Measurements from ENCODE around the gene GNG7. TPM values are rescaled to one million over a fixed set of nuclear protein-coding genes. Genes with fewer than 3 reads are reported as not detected.
"Not testable (repeated sequence)": the region's sequence is repeated elsewhere in the genome, so short reads cannot be mapped to it uniquely, and the experiment has no call there.

GNG7 gene
- total RNA-seq, 1 experiment from 2014 or later, result 9.6 TPM

- TF ChIP-seq E2F1 (CRISPR knock-in tag; IDR thresholded peaks at IDR 0.05) (no peak), SMAD3 (CRISPR knock-in tag; IDR thresholded peaks at IDR 0.05; ENCODE audit: borderline replicate concordance) (no peak), ZNF317 (CRISPR knock-in tag; IDR thresholded peaks at IDR 0.05; ENCODE audit: borderline replicate concordance, low read depth) (no peak), JAZF1 (CRISPR knock-in tag; IDR thresholded peaks at IDR 0.05) (no peak)
These were observed 118.5 kb downstream of the GNG7 start (continued) for GRCh38 chr19:2584002-2584401.

GRCh38 chr19:2582984-2583956, 119.2 kb downstream of the GNG7 start:
- Mint-ChIP-seq H3K4me1 (peaks cover 33% of the 10 kb centered on the region), H3K27ac (no peak overlapping the region), H3K4me3 (no peak overlapping the region), H3K36me3 (peaks cover 11% of the 10 kb centered on the region), H3K27me3 (ENCODE audit: low read depth) (peaks cover 4% of the 10 kb centered on the region), H3K9me3 (peaks cover 16% of the 10 kb centered on the region)
- CTCF ChIA-PET, result interaction anchor here (0.7 to 5.6 kb wide), 2 partner anchors 28 to 37 kb away, joined by 3 to 61 read pairs; no protein-coding TSS in a partner anchor
- ATAC-seq (no peak), DNase-seq (ENCODE audit: low spot score) (no peak)
- TF ChIP-seq ZNF121 (CRISPR knock-in tag; IDR thresholded peaks at IDR 0.05) (peak; percentile 49; the same call in 1 of the 2 replicates), TP53 (CRISPR knock-in tag; IDR thresholded peaks at IDR 0.05) (no peak), EMX1 (CRISPR knock-in tag; IDR thresholded peaks at IDR 0.05) (no peak), GABPB1 (CRISPR knock-in tag; IDR thresholded peaks at IDR 0.05) (no peak), JUN (CRISPR knock-in tag; IDR thresholded peaks at IDR 0.05) (no peak)
- POLR2A ChIA-PET, result no interaction called here

- peaks cover 19% of the 10 kb centered on the region for H3K9me3 Mint-ChIP-seq
- not testable (repeated sequence) for ATAC-seq; H3K4me3 Mint-ChIP-seq; H3K27ac Mint-ChIP-seq; DNase-seq (ENCODE audit: low spot score); H3K27me3 Mint-ChIP-seq (ENCODE audit: low read depth)
- ChIA-PET CTCF (interaction anchor here (0.8 to 5.6 kb wide), 13 partner anchors 13 to 153 kb away, joined by 3 to 110 read pairs (median 12); partner anchors contain the start of genes GADD45B and TIMM13), POLR2A (interaction anchor here (0.7 to 4.3 kb wide), 4 partner anchors 31 to 235 kb away, joined by 4 to 52 read pairs (median 16); partner anchors contain the start of gene GADD45B)
- peaks cover 14% of the 10 kb centered on the region for H3K4me1 Mint-ChIP-seq
- peaks cover 11% of the 10 kb centered on the region for H3K36me3 Mint-ChIP-seq
These were observed 122.1 kb downstream of the GNG7 start for GRCh38 chr19:2580396-2580795.

GRCh38 chr19:2579678-2580280, 122.7 kb downstream of the GNG7 start:
- peaks cover 4% of the 10 kb centered on the region; the same call in 1 of the 2 replicates for H3K27me3 Mint-ChIP-seq (ENCODE audit: low read depth)
- ChIA-PET CTCF (interaction anchor here (0.7 to 5.6 kb wide), 33 partner anchors 8 to 152 kb away, joined by 3 to 110 read pairs (median 7); partner anchors contain the start of genes GADD45B, LMNB2 and TIMM13), POLR2A (interaction anchor here (0.6 to 4.3 kb wide), 8 partner anchors 29 to 430 kb away, joined by 3 to 52 read pairs (median 4); partner anchors contain the start of genes GADD45B and LMNB2)
- peak overlapping the region; percentile 65; the same call in 1 of the 2 replicates for H3K4me3 Mint-ChIP-seq
- 0 out of 2 replicates have a peak overlapping the region, but pooled peaks have one; percentile 23 for H3K27ac Mint-ChIP-seq
- H3K4me1 Mint-ChIP-seq, result peaks cover 14% of the 10 kb centered on the region
- no peak for DNase-seq (ENCODE audit: low spot score)
- H3K36me3 Mint-ChIP-seq, result peaks cover 11% of the 10 kb centered on the region
- peaks cover 20% of the 10 kb centered on the region for H3K9me3 Mint-ChIP-seq
- no peak for ATAC-seq
- TF ChIP-seq GABPB1 (CRISPR knock-in tag; IDR thresholded peaks at IDR 0.05) (no peak), SMAD3 (CRISPR knock-in tag; IDR thresholded peaks at IDR 0.05; ENCODE audit: borderline replicate concordance) (no peak), TCF7 (CRISPR knock-in tag; IDR thresholded peaks at IDR 0.05; ENCODE audit: low read depth) (no peak), ESRRA (CRISPR knock-in tag; IDR thresholded peaks at IDR 0.05; ENCODE audit: borderline replicate concordance) (no peak), NR2C2 (CRISPR knock-in tag; IDR thresholded peaks at IDR 0.05) (no peak), NFYB (CRISPR knock-in tag; conservative IDR thresholded peaks at IDR 0.05; ENCODE audit: low read depth) (no peak), STAT6 (CRISPR knock-in tag; conservative IDR thresholded peaks at IDR 0.05; ENCODE audit: low read depth) (no peak), ZNF532 (CRISPR knock-in tag; IDR thresholded peaks at IDR 0.05; ENCODE audit: borderline replicate concordance) (no peak)

Data from WTC11 (cell line).